ENCODE measurements around the gene KIAA0513. TPM values are rescaled to one million over a fixed set of nuclear protein-coding genes. Genes with fewer than 3 reads are reported as not detected.

The KIAA0513 gene
- total RNA-seq: 10 to 100 TPM; 21.6 to 77.5 (median 37.9) TPM

GRCh38 chr16:85027349-85027957 is at the start of gene KIAA0513:
Gene KIAA0513 (plus strand): TSS chr16:85027795. CDS start chr16:85067072, 39,277 bp downstream.
- ATAC-seq (ENCODE audit: low FRiP score in 2 of 2) (peak; percentile 92 to 94), DNase-seq (peak; percentile 96 to 99)
- TF ChIP-seq CTCF (IDR thresholded peaks at IDR 0.05) (peak in 2 of 6 experiments; percentile 21 to 55), POLR2AphosphoS5 (IDR thresholded peaks at IDR 0.05) (peak; percentile 94 to 98), EP300 (IDR thresholded peaks at IDR 0.05) (no peak), POLR2A (IDR thresholded peaks at IDR 0.05) (peak in 3 of 4 donors; percentile 85 to 99 (median 97))
- peak within 1 kb of the TSS; percentile 83 to 95 (median 93) for H3K4me3 ChIP-seq
- peaks cover 0 to 6% (median 1%) of the 10 kb centered on the region in 4 donors for H3K36me3 ChIP-seq
- no peaks in the 10 kb centered on the region for H3K27me3 ChIP-seq
- H3K27ac ChIP-seq: peak within 1 kb of the TSS; percentile 88 to 98 (median 90)
- 0 to 1% methylated on average over 5 to 31 of the region's 59 CpGs for WGBS, 2 donors
- peaks cover 24 to 58% (median 36%) of the 10 kb centered on the region in 4 donors for H3K4me1 ChIP-seq
- H3K9me3 ChIP-seq: peaks cover 0 to 4% (median 0%) of the 10 kb centered on the region in 4 donors

GRCh38 chr16:84979516-84979915 is 48.1 kb upstream of the KIAA0513 start:
- no peak for ATAC-seq (ENCODE audit: low FRiP score in 2 of 2)
- TF ChIP-seq EP300 (IDR thresholded peaks at IDR 0.05) (no peak), CTCF (IDR thresholded peaks at IDR 0.05) (no peak), POLR2AphosphoS5 (IDR thresholded peaks at IDR 0.05) (no peak), POLR2A (IDR thresholded peaks at IDR 0.05) (no peak)

GRCh38 chr16:84982434-84982833 is 45.2 kb upstream of the KIAA0513 start:
- ATAC-seq (ENCODE audit: low FRiP score in 2 of 2) (peak in 1 of 2 donors; percentile 23), DNase-seq (peak in 1 of 2 donors; percentile 67)
- H3K36me3 ChIP-seq: peaks cover 15 to 78% (median 44%) of the 10 kb centered on the region in 4 donors
- peak in 3 of 6 experiments; percentile 33 to 50 (median 33) for TF ChIP-seq CTCF (IDR thresholded peaks at IDR 0.05)
- TF ChIP-seq EP300 (IDR thresholded peaks at IDR 0.05): no peak
- H3K4me1 ChIP-seq: peaks cover 16 to 45% (median 33%) of the 10 kb centered on the region in 4 donors
- no peaks in the 10 kb centered on the region for H3K27me3 ChIP-seq
- no peak overlapping the region for H3K4me3 ChIP-seq
- H3K27ac ChIP-seq: peak overlapping the region in 3 of 4 donors; percentile 54 to 75 (median 70)
- no peaks in the 10 kb centered on the region for H3K9me3 ChIP-seq
- 53 to 59% methylated on average over 9 of the region's 9 CpGs for WGBS, 2 donors

More at GRCh38 chr16:84979516-84979915, 48.1 kb upstream of the KIAA0513 start:
- peaks cover 21 to 49% (median 36%) of the 10 kb centered on the region in 4 donors for H3K4me1 ChIP-seq
- H3K27me3 ChIP-seq: no peaks in the 10 kb centered on the region
- 91 to 94% methylated on average over 4 of the region's 4 CpGs for WGBS, 2 donors
- H3K27ac ChIP-seq: no peak overlapping the region
- no peaks in the 10 kb centered on the region for H3K9me3 ChIP-seq
- no peak for DNase-seq
- no peak overlapping the region for H3K4me3 ChIP-seq
- peaks cover 23 to 81% (median 53%) of the 10 kb centered on the region in 4 donors for H3K36me3 ChIP-seq

GRCh38 chr16:84985079-84986065 is 42.2 kb upstream of the KIAA0513 start:
- H3K4me1 ChIP-seq: peaks cover 11 to 35% (median 26%) of the 10 kb centered on the region in 4 donors
- no peaks in the 10 kb centered on the region for H3K9me3 ChIP-seq
- 81 to 85% methylated on average over 15 of the region's 15 CpGs for WGBS, 2 donors
- no peak for DNase-seq
- no peaks in the 10 kb centered on the region for H3K27me3 ChIP-seq
- H3K36me3 ChIP-seq: peaks cover 36 to 78% (median 62%) of the 10 kb centered on the region in 4 donors
- TF ChIP-seq POLR2AphosphoS5 (IDR thresholded peaks at IDR 0.05): no peak
- no peak for TF ChIP-seq CTCF (IDR thresholded peaks at IDR 0.05)
- no peak for TF ChIP-seq POLR2A (IDR thresholded peaks at IDR 0.05)
- TF ChIP-seq EP300 (IDR thresholded peaks at IDR 0.05): no peak
- peak overlapping the region in 3 of 4 donors; percentile 11 to 75 (median 33) for H3K27ac ChIP-seq
- no peak overlapping the region for H3K4me3 ChIP-seq
- ATAC-seq (ENCODE audit: low FRiP score in 2 of 2): peak in 1 of 2 donors; percentile 12
